ENCODE data around the gene C1QTNF9.
"Not testable (repeated sequence)": the region's sequence is repeated elsewhere in the genome, so short reads cannot be mapped to it uniquely, and the experiment has no call there.

The C1QTNF9 gene

DNA sequence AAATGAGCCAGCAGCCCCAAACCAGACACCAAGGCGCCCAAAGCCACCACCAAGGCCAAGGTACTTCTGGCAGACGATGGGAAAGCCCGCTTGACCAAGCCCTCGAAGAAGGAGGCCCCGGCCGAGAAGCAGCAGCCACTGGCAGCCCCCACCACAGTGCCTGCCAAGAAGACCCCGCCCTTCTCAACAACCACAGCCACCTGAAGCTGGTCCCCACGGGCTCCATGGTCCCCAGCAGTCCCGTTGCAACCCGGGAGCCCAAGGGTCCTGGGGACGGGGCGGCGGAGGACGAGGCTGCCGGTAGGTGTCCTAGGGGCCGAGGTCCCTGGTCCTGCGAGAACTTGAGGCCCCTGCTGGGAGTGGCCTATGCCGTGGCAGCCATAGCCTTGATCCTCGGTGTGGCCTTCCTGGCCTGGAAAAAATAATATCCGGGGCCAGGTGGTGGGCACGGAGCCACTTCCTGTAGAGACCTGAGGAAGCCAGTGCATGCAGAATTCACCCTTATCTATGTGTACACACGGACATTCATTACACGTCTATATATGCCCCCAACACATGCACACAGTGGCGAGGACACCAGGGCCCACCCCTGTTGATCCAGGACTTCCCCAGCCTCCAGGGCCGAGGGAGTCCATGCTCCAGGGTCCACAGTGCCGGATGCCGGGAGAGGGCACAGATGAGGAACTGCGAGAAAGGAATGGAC is 13.8 kb downstream of the C1QTNF9 start:
- no peak for DNase-seq (ENCODE audit: low spot score)

DNA sequence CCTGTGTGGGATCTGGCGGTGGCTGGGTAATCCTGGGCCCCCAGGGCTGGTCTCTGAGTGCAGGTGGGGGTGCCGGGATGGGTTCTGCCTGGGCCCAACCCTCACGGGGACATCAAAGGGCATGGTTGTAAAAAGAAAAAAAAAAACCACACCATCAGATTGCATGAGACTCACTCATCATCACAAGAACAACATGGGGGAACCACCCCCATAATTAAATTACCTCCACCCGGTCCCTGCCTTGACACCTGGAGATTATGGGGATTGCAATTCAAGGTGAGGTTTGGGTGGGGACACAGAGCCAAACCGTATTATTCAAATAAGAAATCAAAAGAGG is 14.3 kb downstream of the C1QTNF9 start:
- DNase-seq (ENCODE audit: low spot score) = no peak

DNA sequence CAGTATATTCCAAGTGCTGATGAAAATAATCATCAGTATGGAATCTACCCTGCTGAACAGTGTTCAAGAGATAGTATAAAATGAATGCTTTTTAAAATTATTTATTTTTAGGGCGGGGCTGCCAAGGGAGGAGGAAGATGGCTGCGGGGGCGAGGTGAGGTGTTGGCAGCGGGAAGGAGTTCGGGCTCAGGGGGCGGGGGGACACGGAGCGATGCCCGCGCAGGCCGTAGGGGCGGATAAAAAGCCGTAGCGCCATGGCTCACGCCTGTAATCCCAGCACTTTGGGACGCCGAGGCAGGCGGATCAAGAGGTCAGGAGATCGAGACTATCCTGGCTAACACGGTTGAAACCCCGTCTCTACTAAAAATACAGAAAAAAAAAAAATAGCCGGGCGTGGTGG is 18.2 kb downstream of the C1QTNF9 start:
- not testable (repeated sequence) for DNase-seq (ENCODE audit: low spot score)

DNA sequence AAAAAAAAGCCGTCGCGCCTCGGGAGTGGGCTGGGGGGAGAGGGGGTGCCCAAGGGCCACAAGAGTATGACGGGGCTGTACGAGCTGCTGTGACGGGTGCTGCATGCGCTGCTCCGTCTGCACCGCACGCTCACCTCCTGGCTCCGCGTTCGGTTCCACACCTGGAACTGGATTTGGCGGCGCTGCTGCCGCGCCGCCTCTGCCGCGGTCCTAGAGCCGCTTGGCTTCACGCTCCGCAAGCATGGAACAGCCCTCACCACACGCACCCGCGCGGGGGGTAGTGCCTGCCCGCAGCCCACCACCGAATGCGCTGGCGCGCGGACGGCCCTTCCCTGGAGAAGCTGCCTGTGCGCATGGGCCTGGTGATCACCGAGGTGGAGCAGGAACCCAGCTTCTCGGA is 18.8 kb downstream of the C1QTNF9 start:
- no peak for DNase-seq (ENCODE audit: low spot score)

DNA sequence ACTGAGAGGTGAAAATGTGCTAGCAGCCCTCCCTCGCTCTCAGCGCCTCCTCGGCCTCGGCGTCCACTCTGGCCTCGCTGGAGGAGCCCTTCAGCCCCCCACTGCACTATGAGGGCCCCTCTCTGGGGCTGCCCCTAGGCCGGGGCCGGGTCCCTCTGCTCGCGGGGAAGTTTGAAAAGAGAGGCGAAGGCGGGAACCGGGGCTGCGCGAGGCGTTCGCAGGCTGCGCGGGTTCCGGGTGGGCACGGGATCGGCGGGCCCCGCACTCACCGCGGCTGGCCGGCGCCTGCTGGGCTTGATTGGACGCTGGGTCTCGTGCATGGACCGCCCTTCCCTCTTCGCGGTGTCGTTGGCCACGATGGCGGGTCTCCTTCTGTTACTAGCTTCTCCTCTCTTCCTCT is 29.3 kb downstream of the C1QTNF9 start:
- DNase-seq (ENCODE audit: low spot score) = no peak

DNA sequence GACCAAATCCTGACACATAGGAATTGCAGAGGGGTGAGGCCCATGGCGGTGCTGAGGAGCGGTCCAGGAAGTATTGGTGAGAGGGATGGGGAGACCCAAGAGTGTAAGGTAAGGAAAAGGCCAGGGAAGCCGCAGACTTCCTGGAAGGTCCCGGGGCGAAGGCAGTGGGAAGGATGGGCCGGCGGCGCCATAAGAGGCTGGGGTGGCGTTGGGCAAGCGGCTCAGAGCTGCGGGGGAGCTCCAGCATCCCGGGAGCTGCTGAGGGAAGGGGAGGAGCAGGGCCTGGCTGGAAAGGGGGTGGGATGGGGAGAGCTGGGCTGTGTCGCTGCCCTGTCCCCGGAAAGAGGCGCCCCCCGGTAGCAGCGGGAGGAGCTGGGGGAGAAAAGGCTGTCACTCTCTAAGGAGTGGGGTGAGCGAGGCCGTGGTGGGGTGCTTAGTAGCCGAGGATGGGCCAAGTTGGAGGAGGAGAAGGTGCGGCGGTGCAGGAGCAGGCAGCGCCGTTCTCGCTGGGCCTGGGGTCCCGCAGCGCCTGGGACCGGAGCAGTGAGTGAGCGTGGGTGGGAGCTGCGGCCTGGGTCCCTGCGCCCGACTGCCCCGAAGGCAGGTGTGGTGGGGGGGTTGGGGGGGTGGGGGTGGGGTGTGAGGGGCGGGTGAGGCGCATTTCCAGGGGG is 30.7 kb downstream of the C1QTNF9 start:
- no peak for DNase-seq (ENCODE audit: low spot score)

DNA sequence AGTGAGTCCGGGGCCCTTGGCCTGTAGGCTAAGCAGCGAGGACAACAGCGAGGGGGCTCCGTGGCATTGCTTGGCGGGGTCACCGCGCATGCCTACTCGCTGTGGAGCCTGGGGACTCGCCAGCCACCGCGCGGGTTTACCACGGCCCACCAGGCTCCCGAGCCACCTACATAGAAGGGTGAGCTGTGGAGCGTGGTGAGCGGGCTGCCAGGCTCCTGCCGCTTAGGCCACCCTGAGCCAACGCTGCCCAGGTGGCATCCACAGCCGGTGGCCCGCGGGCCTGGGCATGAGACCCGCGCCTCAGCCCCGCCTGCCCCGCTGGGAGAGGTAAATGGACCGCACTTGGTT is 31.2 kb downstream of the C1QTNF9 start:
- DNase-seq (ENCODE audit: low spot score) = no peak

DNA sequence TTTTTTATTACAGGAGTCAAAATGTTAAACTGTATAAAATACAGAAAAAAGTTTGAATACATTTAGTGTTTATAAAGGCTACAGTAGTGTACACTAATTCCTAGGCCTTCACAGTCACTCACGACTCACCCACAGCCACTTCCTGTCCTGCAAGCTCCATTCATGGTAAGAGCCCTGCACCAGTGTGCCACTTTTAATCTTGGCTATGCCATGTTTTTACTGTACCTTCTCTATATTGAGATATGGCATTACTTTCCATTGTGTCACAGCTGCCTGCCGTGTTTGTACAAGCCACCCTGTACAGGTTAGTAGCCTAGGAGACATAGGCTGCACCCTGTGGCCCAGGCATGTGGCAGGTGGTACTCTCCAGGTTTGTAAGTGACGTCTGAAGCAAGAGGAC is 32.1 kb downstream of the C1QTNF9 start:
- no peak for DNase-seq (ENCODE audit: low spot score)

DNA sequence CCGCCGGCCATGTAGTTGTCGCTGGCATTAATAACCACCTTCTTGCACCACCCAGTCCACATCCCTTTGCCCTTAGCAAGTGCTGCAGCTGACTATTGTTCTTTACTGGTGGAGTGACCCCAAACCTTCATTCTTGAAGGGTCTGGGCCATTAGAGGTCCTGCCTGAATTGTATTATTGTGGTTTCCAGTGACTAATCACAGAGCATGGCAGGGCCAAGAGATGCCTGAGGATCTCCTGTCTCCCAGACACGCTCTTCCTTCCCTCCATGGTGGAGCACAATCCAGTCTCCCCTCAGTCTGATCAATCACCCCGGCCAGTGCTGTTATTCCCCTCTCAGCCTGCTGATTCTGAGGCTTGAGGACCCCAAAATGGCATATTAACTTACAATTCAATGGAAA is 39.0 kb downstream of the C1QTNF9 start:
- no peak for DNase-seq (ENCODE audit: low spot score)

DNA sequence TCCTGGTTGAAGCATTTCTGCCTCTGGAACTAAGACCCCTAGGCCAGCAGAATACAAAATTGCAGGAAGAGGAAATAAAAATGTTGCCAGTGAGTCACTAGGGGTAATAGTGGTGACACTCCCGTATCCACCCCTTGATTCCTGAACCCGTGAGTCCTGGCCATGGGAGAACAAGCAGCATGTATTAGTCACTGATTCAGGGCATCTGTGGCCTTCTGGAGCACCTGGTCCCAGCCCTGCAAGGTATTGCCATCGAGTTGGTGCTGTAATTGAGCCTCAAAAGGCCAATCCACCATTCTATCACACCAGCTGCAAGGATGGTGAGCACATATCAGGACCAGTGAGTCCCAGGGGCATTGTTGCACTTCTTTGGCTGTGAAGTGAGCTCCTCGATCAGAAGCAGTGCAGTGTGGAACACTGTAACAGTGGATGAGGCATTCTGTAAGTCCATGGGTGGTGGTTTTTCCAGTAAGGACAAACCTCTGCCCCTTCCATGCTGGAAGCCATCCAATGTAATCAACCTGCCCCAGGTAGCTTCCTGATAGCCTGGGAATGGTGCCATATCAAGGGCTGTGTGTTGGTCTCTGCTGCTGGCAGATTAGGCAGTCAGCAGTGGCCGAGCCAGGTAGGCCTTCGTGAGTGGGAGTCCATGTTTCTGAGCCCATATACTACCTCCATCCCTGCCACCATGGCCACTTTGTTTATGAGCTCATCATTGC is 39.6 kb downstream of the C1QTNF9 start:
- no peak for DNase-seq (ENCODE audit: low spot score)

DNA sequence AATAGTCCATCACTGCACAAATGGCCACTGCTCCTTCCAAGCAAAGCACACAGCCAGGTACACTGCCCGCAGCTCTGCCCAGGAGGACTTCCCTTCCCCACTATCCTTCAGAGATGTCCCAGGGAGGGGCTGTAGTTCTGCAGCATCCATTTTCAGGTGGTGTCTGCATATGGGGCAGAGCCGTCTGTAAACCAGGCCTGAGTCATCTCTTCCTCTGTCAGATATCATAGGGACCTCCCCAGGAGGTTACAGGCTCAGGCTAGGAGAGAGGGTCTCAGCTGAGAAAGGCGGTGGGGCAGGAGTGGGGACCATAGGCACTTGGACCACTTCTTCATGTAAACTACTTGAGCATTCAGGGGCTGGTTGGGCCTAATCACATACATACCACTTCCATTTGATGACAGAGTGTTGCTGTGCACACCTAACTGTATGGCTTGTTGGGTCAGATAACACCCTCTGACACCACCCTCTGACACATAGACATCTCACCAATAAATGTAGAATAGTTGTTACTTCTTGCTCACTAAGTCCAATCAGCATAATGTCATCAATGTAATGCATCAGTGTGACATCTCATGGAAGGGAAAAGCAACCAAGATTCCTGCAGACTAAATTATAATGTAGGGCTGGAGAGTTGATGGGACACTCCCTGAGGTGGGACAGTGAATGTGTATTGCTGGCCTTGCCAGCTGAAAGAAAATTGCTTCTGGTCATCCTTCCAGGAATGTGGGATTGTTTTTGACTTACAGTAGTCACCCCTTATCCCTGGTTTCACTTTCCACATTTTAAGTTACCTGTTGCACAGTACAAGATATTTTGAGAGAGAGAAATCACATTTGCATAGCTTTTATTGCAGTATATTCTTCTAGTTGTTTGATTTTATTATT is 40.6 kb downstream of the C1QTNF9 start:
- not testable (repeated sequence) for DNase-seq (ENCODE audit: low spot score)

DNA sequence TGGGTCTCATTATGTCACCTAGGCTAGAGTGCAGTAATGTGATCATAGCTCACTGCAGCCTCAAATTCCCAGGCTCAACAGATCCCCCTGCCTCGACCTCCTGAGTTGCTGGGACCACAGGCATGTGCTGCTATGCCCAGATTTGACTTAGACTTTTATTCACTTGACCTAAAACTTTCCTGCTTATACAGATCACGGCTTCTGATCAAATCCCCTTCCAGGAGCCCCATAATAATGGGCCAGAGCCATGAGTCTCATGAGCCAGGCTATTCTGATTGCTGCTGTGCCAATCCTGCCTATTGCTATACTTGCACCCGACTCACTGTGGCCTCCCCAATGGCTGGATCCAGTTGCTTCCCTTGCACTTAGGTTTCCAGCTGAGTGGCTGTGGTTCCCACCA is 42.0 kb downstream of the C1QTNF9 start:
- no peak for DNase-seq (ENCODE audit: low spot score)

DNA sequence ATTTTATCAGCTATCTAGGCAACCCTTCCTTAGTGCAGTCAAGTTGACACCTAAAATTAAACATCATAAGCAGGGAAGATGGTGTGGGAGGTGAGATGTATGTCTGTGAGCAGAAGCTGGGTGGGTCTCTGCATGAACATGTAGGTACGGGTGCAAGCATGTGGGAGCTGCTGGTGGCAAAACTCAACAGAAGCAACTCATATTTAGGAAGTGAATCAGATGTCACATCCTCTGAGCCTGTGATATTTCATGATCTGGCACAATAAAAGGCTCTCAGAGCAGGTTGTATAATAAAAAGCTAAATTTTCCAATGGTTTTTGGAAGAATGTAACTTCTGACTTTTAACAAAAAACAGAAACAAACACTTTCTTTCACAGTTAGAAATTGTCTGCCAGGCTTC is 44.4 kb downstream of the C1QTNF9 start:
- no peak for DNase-seq (ENCODE audit: low spot score)

DNA sequence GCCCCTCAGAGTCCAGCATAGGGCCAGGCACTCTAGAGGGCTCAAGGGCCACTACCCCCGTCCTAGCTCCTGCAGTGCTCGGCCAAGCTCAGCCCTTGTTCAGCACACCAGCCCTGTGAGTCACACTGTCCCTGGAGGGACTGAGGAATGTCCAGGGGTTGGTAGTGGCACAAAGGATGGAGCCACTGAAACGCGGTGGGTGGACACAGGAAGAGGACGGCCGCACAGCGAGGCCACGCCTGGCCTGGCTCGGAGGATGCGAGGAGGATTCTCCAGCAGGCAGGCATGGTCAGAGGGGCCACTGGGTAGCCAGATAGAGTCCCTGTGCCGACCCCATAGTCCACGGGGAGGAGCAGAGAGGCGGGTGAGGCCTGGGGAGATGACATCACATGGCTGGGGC is 45.7 kb downstream of the C1QTNF9 start:
- no peak for DNase-seq (ENCODE audit: low spot score)

DNA sequence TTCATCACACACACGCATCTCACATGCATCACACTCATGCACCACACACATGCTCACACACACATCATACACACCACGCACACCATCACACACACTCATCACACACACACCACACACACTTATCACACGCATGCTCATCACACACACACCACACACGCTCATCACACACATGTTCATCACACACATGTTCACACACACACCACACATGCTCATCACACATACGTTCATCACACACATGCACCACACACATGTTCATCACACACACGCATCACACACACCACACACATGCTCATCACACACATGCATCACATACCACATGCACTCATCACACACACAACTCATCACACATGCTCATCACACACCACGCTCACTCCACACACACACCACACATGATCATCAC is 46.9 kb downstream of the C1QTNF9 start:
- DNase-seq (ENCODE audit: low spot score) = no peak

DNA sequence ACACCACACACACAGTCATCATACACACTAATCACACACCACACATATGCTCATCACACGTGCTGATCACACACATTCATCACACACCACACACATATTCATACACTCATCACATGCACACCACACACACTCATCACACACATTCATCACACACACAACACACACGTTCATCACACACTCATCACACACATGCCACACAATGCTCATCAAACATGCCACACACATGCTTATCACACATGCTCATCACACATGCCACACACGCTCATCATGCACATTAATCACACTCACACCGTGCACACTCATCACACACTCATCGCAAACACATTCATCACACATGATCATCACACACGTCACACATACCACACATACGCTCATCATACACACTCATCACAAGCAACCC is 47.5 kb downstream of the C1QTNF9 start:
- DNase-seq (ENCODE audit: low spot score) = no peak

DNA sequence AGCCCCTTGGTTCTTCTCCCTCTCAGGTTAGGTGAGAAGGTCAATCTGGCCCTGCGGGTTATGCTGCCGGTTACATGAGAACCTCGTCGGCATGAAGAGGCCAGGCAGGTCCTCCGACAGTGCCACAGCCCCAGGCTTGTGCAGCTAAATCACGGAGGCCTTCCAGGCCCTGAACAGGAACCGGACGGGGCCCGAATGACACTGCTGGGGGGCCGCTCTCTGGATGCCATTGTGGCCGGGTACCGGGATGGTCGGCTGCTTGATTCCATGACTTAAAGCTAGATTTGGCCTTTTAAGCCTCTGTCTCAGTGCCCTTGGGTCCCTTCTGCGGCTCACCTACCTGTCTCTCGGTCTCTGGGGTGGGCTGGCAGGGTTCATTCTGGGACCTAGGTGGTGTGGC is 48.4 kb downstream of the C1QTNF9 start:
- no peak for DNase-seq (ENCODE audit: low spot score)

DNA sequence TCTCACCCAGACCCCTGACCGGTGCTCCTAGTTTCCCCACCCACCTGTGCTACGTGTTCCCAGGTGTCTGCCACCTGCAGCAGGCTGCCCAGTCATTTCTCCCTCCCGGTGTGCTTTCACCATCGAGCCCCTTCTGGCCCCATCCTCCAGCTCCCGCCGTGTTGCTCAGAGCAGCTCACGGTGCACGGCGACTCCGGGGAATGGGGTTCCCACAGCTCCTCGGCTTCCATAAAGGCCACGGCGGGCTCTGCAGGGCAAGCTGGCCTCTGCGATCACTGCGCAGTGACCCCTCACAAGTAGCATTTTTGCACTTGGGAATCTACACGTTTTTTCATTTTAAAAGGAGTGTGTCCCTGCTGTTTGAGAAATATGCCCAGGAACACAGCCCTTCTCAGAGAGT is 49.5 kb downstream of the C1QTNF9 start:
- DNase-seq (ENCODE audit: low spot score) = not testable (repeated sequence)

DNA sequence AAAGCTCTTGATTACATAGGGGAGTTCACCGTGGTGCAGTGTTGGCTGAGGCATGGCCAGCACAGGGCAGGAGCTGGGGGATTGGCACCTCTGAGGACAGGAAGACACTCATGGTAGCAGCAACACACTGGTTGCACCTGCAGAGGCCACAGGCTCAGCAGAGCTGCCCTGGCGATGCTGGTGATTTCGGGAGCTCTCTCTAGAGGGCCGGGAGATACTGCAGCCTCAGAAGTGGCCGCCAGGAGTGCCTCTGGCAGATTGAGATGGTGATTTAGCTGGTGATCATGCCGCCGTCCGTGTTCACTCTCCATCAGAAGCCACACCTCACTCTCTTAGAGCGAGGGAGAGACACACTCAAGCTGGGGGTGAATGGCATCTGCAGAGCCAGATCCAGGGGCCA is 49.9 kb downstream of the C1QTNF9 start:
- not testable (repeated sequence) for DNase-seq (ENCODE audit: low spot score)

DNA sequence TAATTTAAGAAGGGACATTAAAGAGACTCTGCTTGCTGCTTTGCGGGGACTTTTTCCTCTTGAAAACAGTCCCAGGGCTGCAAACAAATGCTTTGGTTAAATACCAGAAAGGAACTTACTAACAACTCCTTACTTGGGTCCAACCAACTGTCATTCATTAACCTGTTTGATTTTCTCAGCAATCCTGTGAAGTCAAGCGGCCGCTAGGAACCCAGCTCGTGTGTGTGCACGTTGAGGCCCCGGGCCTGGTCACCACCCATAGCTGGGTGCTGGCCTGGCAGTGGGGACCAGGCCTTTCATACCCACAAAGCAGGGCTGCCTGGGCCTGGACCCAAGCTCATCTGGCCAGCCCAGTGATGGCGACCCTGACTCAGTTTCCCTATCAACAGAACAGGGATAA is 50.7 kb downstream of the C1QTNF9 start:
- DNase-seq (ENCODE audit: low spot score) = no peak

DNA sequence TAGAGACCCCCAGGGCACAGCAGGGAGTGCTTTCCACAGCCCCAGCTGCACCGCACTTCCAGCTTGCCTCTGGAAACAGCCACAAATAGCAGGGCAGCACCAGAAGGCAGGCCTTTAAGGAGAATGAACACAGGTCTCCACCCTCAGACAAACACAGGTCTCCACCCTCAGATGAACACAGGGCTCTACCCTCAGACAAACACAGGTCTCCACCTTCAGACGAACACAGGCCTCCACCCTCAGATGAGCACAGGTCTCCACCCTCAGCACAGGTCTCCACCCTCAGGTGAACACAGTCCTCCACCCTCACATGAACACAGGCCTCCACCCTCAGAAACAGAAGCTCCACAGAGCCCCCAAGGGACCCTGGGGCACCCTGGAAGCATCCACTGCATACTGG is 51.7 kb downstream of the C1QTNF9 start:
- DNase-seq (ENCODE audit: low spot score) = no peak

DNA sequence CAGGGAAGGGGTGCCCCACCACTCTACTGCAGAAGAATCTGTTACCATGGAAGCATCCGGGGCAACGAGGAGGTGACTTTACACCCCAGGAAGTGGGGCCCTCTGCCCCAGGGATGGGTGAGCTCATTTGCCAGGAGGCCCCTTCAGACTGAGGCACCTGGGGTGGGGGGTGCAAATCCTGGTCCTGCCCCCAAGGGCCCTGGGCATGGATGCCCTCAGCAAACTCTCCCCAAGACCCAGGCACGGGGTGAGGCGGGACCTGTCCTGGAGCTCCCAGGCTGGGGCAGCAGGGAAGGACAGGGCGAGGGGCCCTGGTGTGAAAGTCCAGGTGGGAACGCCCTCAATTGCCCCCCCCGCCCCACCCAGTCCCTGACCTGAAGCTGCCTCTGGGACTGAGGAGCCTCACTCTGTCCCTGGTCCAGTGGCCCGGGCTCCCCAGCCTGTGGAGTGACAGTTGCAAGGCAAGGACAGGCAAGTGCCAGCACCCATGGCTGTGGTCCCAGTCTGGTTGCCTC is 52.5 kb downstream of the C1QTNF9 start:
- no peak for DNase-seq (ENCODE audit: low spot score)

All from left forelimb (tissue), 1 donor.